ENCODE data around the gene FAM107B. TPM values are rescaled to one million over a fixed set of nuclear protein-coding genes. Genes with fewer than 3 reads are reported as not detected.

FAM107B gene
- total and polyA plus RNA-seq, 10 of the 15 experiments (the other 5 are each of a cell fraction or from before 2014, with no cell fraction given): 22.9 to 162 (median 86.6) TPM

DNA sequence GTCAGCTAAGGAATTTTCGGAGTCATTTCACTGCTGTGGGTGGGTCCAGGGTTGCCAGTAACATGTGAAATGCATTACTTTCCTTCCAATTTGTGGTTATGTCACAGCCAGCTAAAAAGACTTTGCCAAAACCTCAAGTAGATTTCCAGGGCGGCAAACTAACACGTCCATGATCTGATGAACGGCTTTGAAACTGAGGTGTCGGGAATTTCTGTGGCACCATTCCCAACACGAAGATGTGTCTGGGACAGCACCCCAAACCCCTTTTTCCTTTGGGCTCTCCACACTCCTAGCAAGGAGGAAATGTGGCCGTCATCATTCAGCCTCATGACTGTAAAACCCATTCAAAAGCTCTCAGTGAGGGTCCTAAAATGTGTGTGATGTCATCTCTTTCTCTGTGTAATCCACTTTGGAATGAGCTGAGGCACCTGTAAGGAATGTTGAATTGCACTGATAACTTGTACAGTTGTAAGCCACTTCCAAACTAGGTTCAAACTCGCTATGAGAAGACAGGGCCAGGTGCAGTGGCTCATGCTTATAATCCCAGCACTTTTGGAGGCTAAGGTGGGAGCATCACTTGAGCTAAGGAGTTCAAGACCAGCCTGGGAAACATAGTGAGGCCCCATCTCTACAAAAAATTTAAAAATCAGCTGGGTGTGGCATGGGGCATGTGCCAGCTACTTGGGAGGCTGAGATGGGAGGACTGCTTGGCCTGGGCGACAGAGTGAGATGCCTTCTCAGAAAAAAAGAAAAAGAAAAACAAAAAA lies 297.9 kb downstream of the FAM107B start:
- no peak overlapping the region for H3K9ac ChIP-seq (ENCODE audit: control insufficient read depth, insufficient read depth, low read length)
- CTCF ChIA-PET: interaction anchor here (0.7 to 6.0 kb wide), 8 partner anchors 20 to 692 kb away, joined by 3 to 63 read pairs (median 3); no protein-coding TSS in a partner anchor
- H3K9me3 ChIP-seq (replicated peaks; ENCODE audit: control insufficient read depth, insufficient read depth, low read length): no peaks in the 10 kb centered on the region
- H4K20me1 ChIP-seq (ENCODE audit: control insufficient read depth, insufficient read depth): no peaks in the 10 kb centered on the region
- in situ Hi-C loops (cut with MboI): no loop called here
- no peak for TF ChIP-seq MXI1 (IDR thresholded peaks at IDR 0.05; ENCODE audit: low read depth, low read length)
- TF ChIP-seq TCF3 (IDR thresholded peaks at IDR 0.05; ENCODE audit: borderline replicate concordance, insufficient read depth, low read depth, low read length): no peak
- no peak for TF ChIP-seq GABPA (IDR thresholded peaks at IDR 0.05; ENCODE audit: low read depth)
- no peak for TF ChIP-seq NR2C1 (IDR thresholded peaks at IDR 0.05)
- no peak for TF ChIP-seq BHLHE40 (IDR thresholded peaks at IDR 0.05; ENCODE audit: borderline replicate concordance in 1 of 2, low read depth in 2 of 2, low read length in 1 of 2)
- TF ChIP-seq YY1 (IDR thresholded peaks at IDR 0.05; ENCODE audit: low read depth, low read length): no peak
- TF ChIP-seq PAX8 (IDR thresholded peaks at IDR 0.05): no peak
- TF ChIP-seq IKZF2 (IDR thresholded peaks at IDR 0.05): no peak
- TF ChIP-seq, protein P1, sequence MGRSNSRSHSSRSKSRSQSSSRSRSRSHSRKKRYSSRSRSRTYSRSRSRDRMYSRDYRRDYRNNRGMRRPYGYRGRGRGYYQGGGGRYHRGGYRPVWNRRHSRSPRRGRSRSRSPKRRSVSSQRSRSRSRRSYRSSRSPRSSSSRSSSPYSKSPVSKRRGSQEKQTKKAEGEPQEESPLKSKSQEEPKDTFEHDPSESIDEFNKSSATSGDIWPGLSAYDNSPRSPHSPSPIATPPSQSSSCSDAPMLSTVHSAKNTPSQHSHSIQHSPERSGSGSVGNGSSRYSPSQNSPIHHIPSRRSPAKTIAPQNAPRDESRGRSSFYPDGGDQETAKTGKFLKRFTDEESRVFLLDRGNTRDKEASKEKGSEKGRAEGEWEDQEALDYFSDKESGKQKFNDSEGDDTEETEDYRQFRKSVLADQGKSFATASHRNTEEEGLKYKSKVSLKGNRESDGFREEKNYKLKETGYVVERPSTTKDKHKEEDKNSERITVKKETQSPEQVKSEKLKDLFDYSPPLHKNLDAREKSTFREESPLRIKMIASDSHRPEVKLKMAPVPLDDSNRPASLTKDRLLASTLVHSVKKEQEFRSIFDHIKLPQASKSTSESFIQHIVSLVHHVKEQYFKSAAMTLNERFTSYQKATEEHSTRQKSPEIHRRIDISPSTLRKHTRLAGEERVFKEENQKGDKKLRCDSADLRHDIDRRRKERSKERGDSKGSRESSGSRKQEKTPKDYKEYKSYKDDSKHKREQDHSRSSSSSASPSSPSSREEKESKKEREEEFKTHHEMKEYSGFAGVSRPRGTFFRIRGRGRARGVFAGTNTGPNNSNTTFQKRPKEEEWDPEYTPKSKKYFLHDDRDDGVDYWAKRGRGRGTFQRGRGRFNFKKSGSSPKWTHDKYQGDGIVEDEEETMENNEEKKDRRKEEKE (IDR thresholded peaks at IDR 0.05): no peak
- TF ChIP-seq CREB1 (IDR thresholded peaks at IDR 0.05; ENCODE audit: low read depth): no peak
- TF ChIP-seq SPI1 (IDR thresholded peaks at IDR 0.05; ENCODE audit: borderline replicate concordance, insufficient read depth, low read depth, low read length): no peak
- no peak for TF ChIP-seq TBL1XR1 (IDR thresholded peaks at IDR 0.05; ENCODE audit: low read depth, low read length)
- no peak for TF ChIP-seq ZNF274 (IDR thresholded peaks at IDR 0.05; ENCODE audit: insufficient read depth, insufficient read length)
- TF ChIP-seq KAT2A (conservative IDR thresholded peaks at IDR 0.05; ENCODE audit: control insufficient read depth, low read depth, low read length): no peak
- no peak for TF ChIP-seq SMAD1 (IDR thresholded peaks at IDR 0.05; ENCODE audit: low read depth, partially characterized antibody)
- TF ChIP-seq SMAD5 (IDR thresholded peaks at IDR 0.05; ENCODE audit: low read depth): no peak
- H3K4me2 ChIP-seq (ENCODE audit: control insufficient read depth, insufficient read depth): no peak overlapping the region
- no peak overlapping the region for H3K27ac ChIP-seq (ENCODE audit: control insufficient read depth, insufficient read depth)
- POLR2A ChIA-PET: no interaction called here
- SMC1A ChIA-PET (ENCODE audit: uncharacterized antibody, unreplicated experiment): interaction anchor here (0.9 to 7.4 kb wide), 3 partner anchors 45 to 688 kb away, joined by 3 to 52 read pairs (median 3); no protein-coding TSS in a partner anchor
- H3K79me2 ChIP-seq (ENCODE audit: control insufficient read depth, insufficient read depth, low read length): no peaks in the 10 kb centered on the region
- WGBS (ENCODE audit: insufficient coverage, insufficient replicate concordance, low lambda C conversion rate, missing lambda C conversion rate): 31% methylated on average over 9 of the region's 9 CpGs
- no peak for ATAC-seq
- no peak overlapping the region for H3K4me3 ChIP-seq
- no TSS peak for BruUV-seq (replicated peaks)
- peaks cover 0 to 2% of the 10 kb centered on the region in 2 experiments; a peak in 2 of 4 replicates for H3K27me3 ChIP-seq (replicated peaks in 1 of 2; ENCODE audit: control insufficient read depth in 2 of 2, insufficient read depth in 2 of 2, low read length in 1 of 2)
- FAIRE-seq: no peak
- H3K4me1 ChIP-seq (ENCODE audit: control insufficient read depth, insufficient read depth, low read length): no peaks in the 10 kb centered on the region
- H2AFZ ChIP-seq (ENCODE audit: control insufficient read depth, low read depth, low read length): no peak overlapping the region
- RAD21 ChIA-PET (ENCODE audit: unreplicated experiment): interaction anchor here (0.6 to 4.5 kb wide), 4 partner anchors 146 to 279 kb away, joined by 3 to 27 read pairs (median 3); no protein-coding TSS in a partner anchor
- intact Hi-C loops (cut with micrococcal nuclease; ENCODE audit: unreplicated experiment): no loop called here
- no peaks in the 10 kb centered on the region for H3K36me3 ChIP-seq (ENCODE audit: control insufficient read depth in 2 of 2, insufficient read depth in 2 of 2, low read length in 1 of 2)
- no peak for DNase-seq (ENCODE audit: low read depth, low spot score)

Measured in GM12878 (cell line).